Hepatocyte (in vitro differentiated cells): Measurements from ENCODE around the gene DCAF6. TPM values are rescaled to one million over a fixed set of nuclear protein-coding genes. Genes with fewer than 3 reads are reported as not detected.

Experiments
- DNase-seq: peaks from one replicate; pipeline ENCODE4 v3.0.0-alpha.2; 2016; ENCODE audit warnings: low spot score
- H2AFZ ChIP-seq: fragments of 200-600 bp; sonication (generic); 2 replicates; pipeline ENCODE4 v1.6.0; 2016; ENCODE audit warnings: antibody characterized with exemption, mild to moderate bottlenecking
- H3K27ac ChIP-seq: fragments of 200-600 bp; sonication (generic); 2 replicates; pipeline ENCODE4 v1.5.1; 2016; ENCODE audit warnings: mild to moderate bottlenecking
- H3K27me3 ChIP-seq: fragments of 200-600 bp; sonication (generic); 2 replicates; pipeline ENCODE4 v1.6.1; 2016
- H3K36me3 ChIP-seq: fragments of 200-600 bp; sonication (generic); replicated peaks from 2 replicates; pipeline ENCODE4 v1.5.1; 2016; ENCODE audit warnings: low read depth; ENCODE audit not compliant: insufficient read depth
- H3K4me1 ChIP-seq: fragments of 200-600 bp; sonication (generic); 2 replicates; pipeline ENCODE4 v1.5.1; 2016; ENCODE audit warnings: mild to moderate bottlenecking, moderate library complexity; ENCODE audit not compliant: insufficient read depth
- H3K4me2 ChIP-seq: fragments of 200-600 bp; sonication (generic); 2 replicates; pipeline ENCODE4 v1.6.0; 2016
- H3K4me3 ChIP-seq: fragments of 200-600 bp; sonication (generic); 2 replicates; pipeline ENCODE4 v1.5.1; 2016; ENCODE audit warnings: mild to moderate bottlenecking
- H3K79me2 ChIP-seq: fragments of 200-600 bp; sonication (generic); 2 replicates; pipeline ENCODE4 v1.6.0; 2017; ENCODE audit warnings: mild to moderate bottlenecking
- H3K9me2 ChIP-seq: fragments of 200-600 bp; sonication (generic); replicated peaks from 2 replicates; pipeline ENCODE4 v1.6.0; 2017; ENCODE audit warnings: mild to moderate bottlenecking; ENCODE audit not compliant: insufficient read depth
- H3K9me3 ChIP-seq: fragments of 200-600 bp; sonication (generic); 2 replicates; pipeline ENCODE4 v1.5.1; 2016; ENCODE audit warnings: low read depth, mild to moderate bottlenecking
- H4K20me1 ChIP-seq: fragments of 200-600 bp; sonication (generic); 2 replicates; pipeline ENCODE4 v1.6.0; 2016; ENCODE audit warnings: mild to moderate bottlenecking; ENCODE audit not compliant: insufficient read depth, poor library complexity, severe bottlenecking
- EZH2 ChIP-seq: fragments of 200-600 bp; sonication (generic); IDR thresholded peaks from 2 replicates; pipeline ENCODE4 v1.6.1; 2016; ENCODE audit warnings: antibody characterized with exemption, mild to moderate bottlenecking, borderline replicate concordance
- EZH2phosphoT487 ChIP-seq: fragments of 200-600 bp; sonication (generic); IDR thresholded peaks from one replicate; pipeline ENCODE4 v1.6.1; 2018; ENCODE audit warnings: antibody characterized with exemption, mild to moderate bottlenecking, low read depth, moderate library complexity; ENCODE audit not compliant: unreplicated experiment, severe bottlenecking
- WGBS: methylation state at CpG from one replicate; pipeline ENCODE4 v1.1.6; 2016; ENCODE audit warnings: low lambda C conversion rate; ENCODE audit errors: missing lambda C conversion rate; 5-methylcytosine and 5-hydroxymethylcytosine counted together
- polyA plus RNA-seq: library from polyadenylated mRNA; unstranded; fragments of >200 nt; fragmentation: Nextera tagmentation; extraction: Ambion mirVana; gene quantifications from 2 replicates; pipeline ENCODE4 v1.2.1, GENCODE V29; 2016
- total RNA-seq: library from RNA; depleted of rRNA; stranded (reverse); fragments of >200 nt; gene quantifications from 2 replicates; pipeline ENCODE4 v1.2.3, GENCODE V29; 2014
- TF ChIP-seq, protein P1 (sequence below): fragments of 200-600 bp; sonication (generic); IDR thresholded peaks from 2 replicates; pipeline ENCODE4 v1.5.1; 2016; ENCODE audit warnings: antibody characterized with exemption, mild to moderate bottlenecking; ENCODE audit not compliant: poor library complexity

The DCAF6 gene
- total and polyA plus RNA-seq, 2 experiments from 2014 or later, result 62.7 to 69.4 TPM

DNA sequence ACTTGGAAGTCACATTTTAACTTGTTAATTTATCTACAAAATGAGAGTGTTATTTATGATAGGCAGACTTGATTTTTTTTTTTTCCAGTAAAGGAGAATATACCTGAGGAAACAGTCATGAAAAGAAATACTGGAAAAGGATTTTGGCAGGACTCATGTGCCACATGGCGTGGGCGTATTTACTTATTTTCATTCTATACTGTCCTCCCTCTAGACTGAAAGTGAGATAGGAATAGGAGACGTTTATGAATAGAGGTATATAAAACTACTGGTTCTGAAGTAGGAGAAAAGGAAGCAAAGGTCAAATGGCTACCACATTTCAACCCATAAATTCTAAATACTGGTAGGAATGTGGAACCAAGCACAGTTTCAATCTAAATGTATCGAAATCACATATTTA is 95.1 kb downstream of the DCAF6 start:
- H3K9me2 ChIP-seq, result no peaks in the 10 kb centered on the region
- H3K4me2 ChIP-seq, result no peak overlapping the region
- no peaks in the 10 kb centered on the region for H3K9me3 ChIP-seq
- no peaks in the 10 kb centered on the region for H3K79me2 ChIP-seq
- no peak for DNase-seq
- 89% methylated on average over 4 of the region's 4 CpGs for WGBS
- H3K4me3 ChIP-seq, result no peak overlapping the region
- TF ChIP-seq EZH2 (no peak), EZH2phosphoT487 (no peak)
- TF ChIP-seq, protein P1, sequence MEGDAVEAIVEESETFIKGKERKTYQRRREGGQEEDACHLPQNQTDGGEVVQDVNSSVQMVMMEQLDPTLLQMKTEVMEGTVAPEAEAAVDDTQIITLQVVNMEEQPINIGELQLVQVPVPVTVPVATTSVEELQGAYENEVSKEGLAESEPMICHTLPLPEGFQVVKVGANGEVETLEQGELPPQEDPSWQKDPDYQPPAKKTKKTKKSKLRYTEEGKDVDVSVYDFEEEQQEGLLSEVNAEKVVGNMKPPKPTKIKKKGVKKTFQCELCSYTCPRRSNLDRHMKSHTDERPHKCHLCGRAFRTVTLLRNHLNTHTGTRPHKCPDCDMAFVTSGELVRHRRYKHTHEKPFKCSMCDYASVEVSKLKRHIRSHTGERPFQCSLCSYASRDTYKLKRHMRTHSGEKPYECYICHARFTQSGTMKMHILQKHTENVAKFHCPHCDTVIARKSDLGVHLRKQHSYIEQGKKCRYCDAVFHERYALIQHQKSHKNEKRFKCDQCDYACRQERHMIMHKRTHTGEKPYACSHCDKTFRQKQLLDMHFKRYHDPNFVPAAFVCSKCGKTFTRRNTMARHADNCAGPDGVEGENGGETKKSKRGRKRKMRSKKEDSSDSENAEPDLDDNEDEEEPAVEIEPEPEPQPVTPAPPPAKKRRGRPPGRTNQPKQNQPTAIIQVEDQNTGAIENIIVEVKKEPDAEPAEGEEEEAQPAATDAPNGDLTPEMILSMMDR, result no peak
- no peak overlapping the region for H2AFZ ChIP-seq
- no peaks in the 10 kb centered on the region for H3K4me1 ChIP-seq
- H3K27ac ChIP-seq, result no peak overlapping the region
- no peaks in the 10 kb centered on the region for H4K20me1 ChIP-seq
- H3K36me3 ChIP-seq, result no peaks in the 10 kb centered on the region
- no peaks in the 10 kb centered on the region for H3K27me3 ChIP-seq

GRCh38 chr1:168032029-168032428 is 95.5 kb downstream of the DCAF6 start:
- H2AFZ ChIP-seq, result no peak overlapping the region
- no peak overlapping the region for H3K4me3 ChIP-seq
- TF ChIP-seq EZH2, result no peak
- TF ChIP-seq EZH2phosphoT487, result no peak
- TF ChIP-seq, protein P1, result no peak
- no peak overlapping the region for H3K27ac ChIP-seq
- no peaks in the 10 kb centered on the region for H3K4me1 ChIP-seq
- H3K36me3 ChIP-seq, result no peaks in the 10 kb centered on the region
- no peak for DNase-seq
- H3K79me2 ChIP-seq, result no peaks in the 10 kb centered on the region
- WGBS, result 91% methylated on average over 1 of the region's 1 CpG
- H4K20me1 ChIP-seq, result no peaks in the 10 kb centered on the region
- H3K9me2 ChIP-seq, result no peaks in the 10 kb centered on the region
- no peaks in the 10 kb centered on the region for H3K27me3 ChIP-seq
- no peak overlapping the region for H3K4me2 ChIP-seq
- no peaks in the 10 kb centered on the region for H3K9me3 ChIP-seq

- no peaks in the 10 kb centered on the region for H3K79me2 ChIP-seq
- WGBS, result 91% methylated on average over 5 of the region's 5 CpGs
- no peaks in the 10 kb centered on the region for H4K20me1 ChIP-seq
- no peaks in the 10 kb centered on the region for H3K36me3 ChIP-seq
- H3K9me2 ChIP-seq, result no peaks in the 10 kb centered on the region
- no peak overlapping the region for H3K4me3 ChIP-seq
- DNase-seq, result no peak
- TF ChIP-seq, protein P1, result no peak
- TF ChIP-seq EZH2 (no peak), EZH2phosphoT487 (no peak)
- no peak overlapping the region for H3K4me2 ChIP-seq
- no peaks in the 10 kb centered on the region for H3K27me3 ChIP-seq
- no peak overlapping the region for H3K27ac ChIP-seq
- no peak overlapping the region for H2AFZ ChIP-seq
- no peaks in the 10 kb centered on the region for H3K4me1 ChIP-seq
- no peaks in the 10 kb centered on the region for H3K9me3 ChIP-seq
These were observed 98.9 kb downstream of the DCAF6 start for GRCh38 chr1:168035345-168035744.

DNA sequence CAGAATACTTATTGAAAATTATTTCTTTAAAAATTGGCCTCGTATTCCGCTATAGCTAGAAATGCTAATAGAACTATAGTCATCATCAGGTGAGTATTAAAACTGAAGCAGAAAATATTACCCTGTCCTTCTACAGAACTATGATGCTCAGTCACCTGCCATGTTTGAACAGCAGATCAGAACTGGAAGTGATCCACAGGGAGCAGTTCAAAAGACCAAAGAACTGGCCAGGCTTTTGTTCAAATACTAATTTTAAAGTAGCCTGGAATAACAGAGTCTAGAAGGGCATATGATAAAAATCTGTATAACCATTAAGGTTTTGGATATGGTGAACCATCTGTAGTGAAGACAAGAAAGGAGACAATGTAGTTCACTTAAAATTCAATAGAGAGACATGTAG is 105.9 kb downstream of the DCAF6 start:
- no peaks in the 10 kb centered on the region for H3K9me2 ChIP-seq
- no peak for DNase-seq
- no peak overlapping the region for H3K27ac ChIP-seq
- no peaks in the 10 kb centered on the region for H3K36me3 ChIP-seq
- H3K4me1 ChIP-seq, result peaks cover 4% of the 10 kb centered on the region
- no peaks in the 10 kb centered on the region for H3K27me3 ChIP-seq
- no peak overlapping the region for H3K4me3 ChIP-seq
- 100% methylated on average over 2 of the region's 2 CpGs for WGBS
- no peaks in the 10 kb centered on the region for H4K20me1 ChIP-seq
- TF ChIP-seq, protein P1, result no peak
- TF ChIP-seq EZH2 (no peak), EZH2phosphoT487 (no peak)
- H2AFZ ChIP-seq, result no peak overlapping the region
- H3K9me3 ChIP-seq, result no peaks in the 10 kb centered on the region
- H3K4me2 ChIP-seq, result no peak overlapping the region
- H3K79me2 ChIP-seq, result no peaks in the 10 kb centered on the region
